IgD-negative memory B cell (primary cell): ENCODE measurements around the gene CHST15. TPM values are rescaled to one million over a fixed set of nuclear protein-coding genes. Genes with fewer than 3 reads are reported as not detected.
"Not testable (repeated sequence)": the region's sequence is repeated elsewhere in the genome, so short reads cannot be mapped to it uniquely, and the experiment has no call there.

Source experiments
- H3K27ac Mint-ChIP-seq, 3 donors: one replicate each; pipeline ENCODE4 v1.8.0; 2020 to 2022; ENCODE audit warnings: mild to moderate bottlenecking in 3 of 3, mixed read lengths in 3 of 3, moderate library complexity in 1 of 3
- H3K27me3 Mint-ChIP-seq: one replicate; pipeline ENCODE4 v1.8.0; 2021; ENCODE audit warnings: mixed read lengths
- H3K36me3 Mint-ChIP-seq: one replicate; pipeline ENCODE4 v1.8.0; 2020; ENCODE audit warnings: mild to moderate bottlenecking, mixed read lengths
- H3K4me1 Mint-ChIP-seq, 3 donors: one replicate each; pipeline ENCODE4 v1.8.0; 2020 to 2022; ENCODE audit warnings: mixed read lengths in 3 of 3, mild to moderate bottlenecking in 1 of 3
- H3K4me3 Mint-ChIP-seq, 4 donors: one replicate each; pipeline ENCODE4 v1.8.0; 2020 to 2022; ENCODE audit warnings: mild to moderate bottlenecking in 4 of 4, mixed read lengths in 4 of 4, moderate library complexity in 3 of 4
- H3K9me3 Mint-ChIP-seq, 3 donors: one replicate each; pipeline ENCODE4 v1.8.0; 2020 to 2021; ENCODE audit warnings: mixed read lengths in 3 of 3, mild to moderate bottlenecking in 1 of 3
- polyA plus RNA-seq: library from polyadenylated mRNA; unstranded; fragments of 300-500 nt; fragmentation: Illumina TruSeq; gene quantifications from one replicate; pipeline ENCODE4 v1.2.3, GENCODE V29; 2021

Gene CHST15
- polyA plus RNA-seq, 1 donor from 2014 or later, result 15.4 TPM

DNA sequence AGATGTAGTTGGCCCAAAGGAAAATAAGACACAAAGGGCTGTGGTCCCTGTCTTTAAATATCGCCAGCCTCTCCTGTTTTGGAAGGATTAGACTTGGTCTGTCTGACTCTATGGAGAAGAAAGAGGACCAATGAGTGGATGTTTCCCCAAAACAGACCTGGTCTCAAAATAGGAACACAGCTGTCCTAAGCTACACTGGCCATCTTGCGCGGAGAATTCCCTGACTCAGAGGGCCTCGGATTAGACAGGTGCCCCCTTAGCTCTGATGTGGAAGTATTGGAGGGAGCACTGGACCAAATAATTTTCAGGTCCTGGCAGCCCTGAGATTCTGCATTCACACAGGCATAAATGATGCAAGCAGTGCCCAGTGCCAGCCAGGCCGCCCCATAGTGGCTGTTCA, 56.1 kb downstream of the CHST15 start:
- Mint-ChIP-seq H3K27ac (peak overlapping the region in 1 of 3 donors; percentile 64), H3K4me3 (peak overlapping the region in 1 of 4 donors; percentile 22), H3K4me1 (peaks cover 14 to 22% (median 19%) of the 10 kb centered on the region in 3 donors), H3K36me3 (peaks cover 14% of the 10 kb centered on the region), H3K27me3 (no peaks in the 10 kb centered on the region), H3K9me3 (no peaks in the 10 kb centered on the region)

DNA sequence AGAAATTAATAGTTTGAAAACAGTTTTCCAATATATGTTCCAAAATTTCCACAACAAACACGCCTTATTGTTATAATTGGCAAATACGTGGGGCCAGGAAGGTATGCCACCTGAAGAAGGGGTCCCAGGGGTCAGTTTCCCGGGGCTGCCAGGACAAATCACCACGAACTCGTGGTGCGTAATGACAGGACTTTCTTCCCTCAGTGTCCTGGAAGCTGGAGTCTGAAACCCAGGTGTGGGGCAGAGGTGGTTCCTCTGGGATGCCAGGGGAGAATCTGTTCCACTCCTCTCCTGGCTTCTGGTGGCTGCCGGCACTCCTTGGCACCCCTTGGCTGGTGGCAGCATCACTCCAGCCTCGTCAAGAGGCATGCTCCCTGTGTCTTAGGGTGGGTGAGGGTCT, 56.7 kb downstream of the CHST15 start:
- Mint-ChIP-seq H3K27me3 (no peaks in the 10 kb centered on the region), H3K36me3 (peaks cover 14% of the 10 kb centered on the region), H3K4me3 (peak overlapping the region in 1 of 4 donors; percentile 87), H3K4me1 (peaks cover 11 to 21% (median 16%) of the 10 kb centered on the region in 3 donors), H3K9me3 (no peaks in the 10 kb centered on the region), H3K27ac (peak overlapping the region; percentile 83 to 93 (median 92))

DNA sequence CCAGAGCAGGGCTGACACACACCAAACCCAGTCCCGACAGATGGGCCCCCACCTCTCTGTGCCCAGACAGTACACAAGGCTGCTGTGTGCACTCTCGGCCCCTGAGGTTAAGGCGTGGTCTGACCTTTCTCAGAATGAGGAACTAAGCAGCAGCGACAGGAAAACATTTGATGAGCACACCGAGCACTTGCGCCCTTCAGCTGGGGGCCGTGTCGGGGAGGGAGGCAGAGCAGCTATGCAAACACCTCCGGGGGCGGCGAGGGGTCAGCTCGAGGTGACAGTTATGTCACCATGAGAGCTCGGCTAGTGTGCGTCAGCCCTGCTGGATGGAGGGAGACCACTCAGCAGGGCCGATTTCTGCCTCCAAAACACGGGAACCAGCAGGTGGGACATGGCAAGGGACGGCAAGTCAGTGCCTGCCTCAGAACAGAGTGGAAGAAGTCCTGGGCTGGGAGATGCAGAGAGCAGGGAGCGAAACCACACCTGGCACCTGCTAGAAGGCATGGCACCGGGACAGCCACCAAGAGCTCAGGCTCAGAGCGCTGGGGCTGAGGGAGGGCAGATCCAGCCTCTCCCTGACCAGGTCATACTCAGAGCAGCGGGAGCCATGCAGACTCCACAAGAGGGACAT, 57.4 kb downstream of the CHST15 start:
- Mint-ChIP-seq H3K27ac (peak overlapping the region; percentile 83 to 93 (median 92)), H3K27me3 (no peaks in the 10 kb centered on the region), H3K9me3 (no peaks in the 10 kb centered on the region), H3K36me3 (peaks cover 14% of the 10 kb centered on the region), H3K4me3 (peak overlapping the region; percentile 49 to 92 (median 81)), H3K4me1 (peaks cover 11 to 20% (median 16%) of the 10 kb centered on the region in 3 donors)

DNA sequence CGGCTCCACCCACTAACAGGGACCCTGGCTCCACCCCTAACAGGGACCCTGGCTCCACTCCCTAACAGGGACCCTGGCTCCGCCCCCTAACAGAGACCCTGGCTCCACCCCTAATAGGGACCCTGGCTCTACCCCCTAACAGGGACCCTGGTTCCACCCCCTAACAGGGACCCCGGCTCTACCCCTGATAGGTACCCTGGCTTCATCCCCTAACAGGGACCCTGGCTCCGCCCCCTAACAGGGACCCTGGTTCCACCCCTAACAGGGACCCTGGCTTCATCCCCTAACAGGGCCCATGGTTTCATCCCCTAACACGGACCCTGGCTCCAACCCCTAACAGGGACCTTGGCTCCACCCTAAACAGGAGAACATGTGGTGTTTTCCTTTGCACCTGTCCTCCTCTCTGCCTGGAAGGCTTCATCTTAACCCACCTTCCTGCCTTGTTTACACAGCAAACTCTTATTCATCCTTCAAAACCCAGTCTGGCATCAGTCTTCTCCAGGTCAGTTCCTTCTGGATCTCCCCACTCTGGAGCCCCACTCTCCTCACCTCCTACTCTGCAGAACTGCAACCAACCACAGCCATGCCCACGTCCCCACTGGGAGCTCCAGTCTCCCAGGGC, 58.0 kb downstream of the CHST15 start:
- Mint-ChIP-seq H3K4me1 (peaks cover 11 to 20% (median 16%) of the 10 kb centered on the region in 3 donors), H3K27ac (peak overlapping the region; percentile 83 to 93 (median 92)), H3K9me3 (no peaks in the 10 kb centered on the region), H3K4me3 (peak overlapping the region; percentile 49 to 92 (median 81)), H3K36me3 (peaks cover 14% of the 10 kb centered on the region), H3K27me3 (no peaks in the 10 kb centered on the region)

DNA sequence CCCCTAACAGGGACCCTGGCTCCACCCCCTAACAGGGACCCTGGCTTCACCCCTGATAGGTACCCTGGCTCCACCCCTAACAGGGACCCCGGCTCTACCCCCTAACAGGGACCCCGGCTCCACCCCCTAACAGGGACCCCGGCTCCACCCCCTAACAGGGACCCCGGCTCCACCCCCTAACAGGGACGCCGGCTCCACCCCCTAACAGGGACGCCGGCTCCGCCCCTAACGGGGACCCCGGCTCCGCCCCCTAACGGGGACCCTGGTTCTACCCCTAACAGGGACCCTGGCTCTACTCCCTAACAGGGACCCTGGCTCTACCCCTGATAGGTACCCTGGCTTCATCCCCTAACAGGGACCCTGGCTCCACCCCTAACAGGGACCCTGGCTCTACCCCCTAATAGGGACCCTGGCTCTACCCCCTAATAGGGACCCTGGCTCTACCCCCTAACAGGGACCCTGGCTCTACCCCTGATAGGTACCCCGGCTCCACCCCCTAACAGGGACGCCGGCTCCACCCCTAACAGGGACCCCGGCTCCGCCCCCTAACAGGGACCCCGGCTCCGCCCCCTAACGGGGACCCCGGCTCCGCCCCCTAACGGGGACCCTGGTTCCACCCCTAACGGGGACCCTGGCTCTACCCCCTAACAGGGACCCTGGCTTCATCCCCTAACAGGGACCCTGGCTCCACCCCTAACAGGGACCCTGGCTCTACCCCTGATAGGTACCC, 58.7 kb downstream of the CHST15 start:
- H3K9me3 Mint-ChIP-seq, H3K27ac Mint-ChIP-seq, H3K4me3 Mint-ChIP-seq, H3K27me3 Mint-ChIP-seq: not testable (repeated sequence)
- H3K36me3 Mint-ChIP-seq, result peaks cover 13% of the 10 kb centered on the region
- H3K4me1 Mint-ChIP-seq, result peaks cover 11 to 17% (median 16%) of the 10 kb centered on the region in 3 donors

DNA sequence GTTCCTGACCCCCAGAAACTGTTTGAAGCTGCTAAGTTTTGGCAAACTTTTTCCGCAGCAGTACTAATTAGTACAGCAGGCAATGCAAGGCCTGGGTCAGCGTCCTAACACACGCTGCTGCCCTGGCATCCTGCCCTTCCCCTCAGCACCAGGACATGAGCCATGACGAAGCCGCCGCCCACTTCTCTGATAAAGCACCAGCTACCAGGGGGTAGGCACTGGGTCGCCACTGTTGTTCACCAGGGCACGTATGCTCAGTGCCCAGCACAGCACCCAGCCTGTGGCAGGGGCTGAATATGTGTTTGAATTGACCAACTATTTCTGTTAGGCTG, 59.5 kb downstream of the CHST15 start:
- Mint-ChIP-seq H3K9me3 (no peaks in the 10 kb centered on the region), H3K27ac (no peak overlapping the region), H3K4me1 (peaks cover 11 to 16% (median 12%) of the 10 kb centered on the region in 3 donors)

DNA sequence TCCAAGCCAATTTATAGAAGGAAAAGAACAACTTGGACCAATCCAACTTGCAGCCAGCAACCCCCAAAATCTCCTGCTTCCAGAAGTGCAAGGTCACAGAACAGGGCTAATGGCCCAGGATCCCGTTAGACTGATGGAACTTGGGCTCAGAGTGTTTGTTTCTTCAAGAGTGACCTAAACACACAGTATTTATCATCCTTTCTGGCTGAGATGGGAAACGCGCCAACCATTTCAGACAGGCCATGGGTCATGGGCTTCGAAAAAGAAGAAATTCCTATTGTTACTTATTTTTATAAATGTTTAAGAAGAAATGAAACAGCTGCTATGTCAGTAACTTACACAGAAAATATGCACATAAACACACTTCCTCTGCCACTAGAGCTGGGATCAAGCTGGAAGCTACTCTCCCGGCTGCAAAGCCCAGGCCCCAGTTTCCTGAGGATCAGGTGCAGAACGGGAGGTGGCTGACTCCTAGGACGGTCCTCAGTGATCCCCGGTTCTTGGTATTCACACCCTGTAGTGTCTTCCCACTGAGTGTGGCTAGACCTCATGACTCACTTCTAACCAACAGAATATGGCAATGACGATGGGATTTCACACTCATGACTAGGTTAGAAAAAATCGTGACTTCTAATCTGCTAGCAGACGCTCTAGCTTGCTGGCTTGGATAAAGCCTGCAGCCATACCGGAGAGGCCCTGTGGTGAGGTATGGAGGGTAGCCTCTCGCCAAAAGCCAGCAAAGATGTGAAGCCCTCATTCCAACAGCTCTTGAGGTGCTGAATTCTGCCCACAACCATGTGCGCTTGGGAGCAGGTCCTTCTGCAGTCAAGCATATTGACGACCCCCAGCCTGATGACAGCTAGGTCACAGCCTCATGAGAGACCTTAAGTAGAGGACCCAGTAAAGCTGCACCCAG, 60.2 kb downstream of the CHST15 start:
- H3K36me3 Mint-ChIP-seq, result peaks cover 4% of the 10 kb centered on the region
- H3K27me3 Mint-ChIP-seq, result no peaks in the 10 kb centered on the region

More for the DNA sequence above, 59.5 kb downstream of the CHST15 start:
- H3K4me3 Mint-ChIP-seq, result peak overlapping the region in 1 of 4 donors; percentile 49
- peaks cover 4% of the 10 kb centered on the region for H3K36me3 Mint-ChIP-seq
- H3K27me3 Mint-ChIP-seq, result no peaks in the 10 kb centered on the region

DNA sequence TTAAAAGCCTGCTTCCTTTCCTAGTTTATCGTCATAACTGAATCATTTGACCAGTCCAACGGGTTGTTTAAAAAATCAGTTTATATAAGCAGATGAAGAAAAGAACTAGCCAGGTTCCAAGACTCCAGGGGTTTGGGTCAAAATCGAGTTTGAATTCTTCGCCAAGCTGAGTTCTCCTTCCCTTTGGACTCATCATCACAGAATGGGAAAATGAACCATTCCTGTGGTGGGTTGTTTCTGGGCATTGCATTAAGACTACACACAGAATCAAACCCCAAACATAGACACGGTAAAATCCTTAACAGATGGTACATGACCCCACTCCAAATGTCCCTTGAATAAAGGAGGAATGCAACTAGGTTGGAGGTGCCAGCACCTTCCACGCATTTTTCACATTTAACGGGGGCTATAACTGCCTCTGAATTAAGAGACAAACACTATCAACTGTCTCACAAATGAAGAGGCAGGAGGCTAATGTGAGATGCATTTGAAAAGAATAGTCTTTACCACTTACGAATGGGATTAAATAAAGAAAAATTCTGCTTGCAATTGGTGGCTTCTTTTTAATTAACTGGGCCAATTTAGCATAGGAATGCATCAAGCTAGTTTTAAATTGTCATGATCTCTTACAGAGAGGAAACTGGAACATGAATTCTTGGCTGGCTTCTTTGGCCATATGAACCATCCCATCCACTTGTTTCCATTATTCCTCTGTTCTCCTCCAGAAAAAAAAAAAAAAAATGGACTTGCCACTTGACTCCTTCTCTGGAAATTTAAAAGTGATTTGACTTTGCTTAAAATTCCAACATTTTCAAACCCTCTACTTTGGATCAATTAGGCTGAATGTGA, 61.1 kb downstream of the CHST15 start:
- Mint-ChIP-seq H3K4me3 (peak overlapping the region in 1 of 4 donors; percentile 68), H3K9me3 (no peaks in the 10 kb centered on the region), H3K27ac (no peak overlapping the region), H3K27me3 (no peaks in the 10 kb centered on the region), H3K36me3 (peaks cover 2% of the 10 kb centered on the region), H3K4me1 (peaks cover 11 to 16% (median 12%) of the 10 kb centered on the region in 3 donors)

More for the DNA sequence above, 60.2 kb downstream of the CHST15 start:
- H3K4me3 Mint-ChIP-seq, result peak overlapping the region in 1 of 4 donors; percentile 68
- H3K4me1 Mint-ChIP-seq, result peaks cover 11 to 16% (median 12%) of the 10 kb centered on the region in 3 donors
- peak overlapping the region in 1 of 3 donors; percentile 50 for H3K27ac Mint-ChIP-seq
- H3K9me3 Mint-ChIP-seq, result no peaks in the 10 kb centered on the region

DNA sequence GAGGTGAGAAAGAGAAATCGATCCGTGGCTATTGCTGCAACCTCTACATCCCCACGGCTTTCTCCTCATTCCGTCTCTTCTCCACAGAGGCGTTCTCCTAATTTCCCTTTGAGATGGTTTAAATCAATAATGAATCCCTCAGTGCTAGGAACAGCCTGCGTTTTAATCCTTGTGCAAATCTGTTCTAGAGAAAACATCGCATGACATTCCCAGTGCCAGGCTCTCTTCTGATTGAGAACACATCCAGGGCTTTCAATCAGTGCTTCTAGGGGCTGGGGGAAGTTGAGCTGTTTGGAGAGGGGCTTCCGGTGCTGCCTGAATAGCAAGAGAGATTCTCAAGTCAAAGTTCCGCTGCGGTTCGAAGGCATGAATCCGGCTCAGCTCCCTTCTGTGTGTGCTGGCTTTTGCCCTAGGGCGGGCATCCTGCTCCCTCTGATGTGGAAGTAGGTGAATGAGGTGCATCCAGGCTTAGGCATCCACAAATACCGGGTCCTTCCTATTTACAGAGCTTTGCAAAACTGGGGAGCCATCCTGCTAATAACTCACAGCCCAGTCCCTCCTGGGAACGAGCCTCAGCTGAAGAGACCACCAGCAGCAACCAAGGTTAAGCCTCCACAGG, 62.8 kb downstream of the CHST15 start:
- Mint-ChIP-seq H3K4me1 (peaks cover 1 to 7% (median 7%) of the 10 kb centered on the region in 3 donors), H3K36me3 (peaks cover 2% of the 10 kb centered on the region), H3K4me3 (no peak overlapping the region), H3K27ac (peak overlapping the region in 2 of 3 donors; percentile 48 to 59), H3K9me3 (no peaks in the 10 kb centered on the region), H3K27me3 (no peaks in the 10 kb centered on the region)

DNA sequence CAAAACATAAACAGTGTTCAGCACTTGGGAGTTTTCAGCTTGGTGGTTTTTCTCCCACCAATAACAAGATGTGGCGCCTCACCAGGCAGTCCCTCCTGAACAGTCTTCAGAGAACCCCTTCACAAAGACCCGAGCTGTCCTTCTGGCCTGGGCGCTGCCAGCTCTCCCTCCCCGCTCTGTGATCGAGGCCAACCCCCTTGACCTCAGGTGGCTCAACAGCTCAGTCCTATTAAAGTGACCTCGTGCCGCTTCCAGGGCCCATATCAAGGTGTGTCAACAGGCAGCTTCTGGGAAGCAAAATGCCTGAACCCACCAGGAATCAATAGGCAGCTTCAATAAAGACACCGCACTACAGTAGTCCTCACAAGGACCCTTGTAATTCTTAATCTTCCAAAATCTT, 63.3 kb downstream of the CHST15 start:
- Mint-ChIP-seq H3K36me3 (peaks cover 2% of the 10 kb centered on the region), H3K4me1 (peaks cover 0 to 6% (median 6%) of the 10 kb centered on the region in 3 donors), H3K27me3 (no peaks in the 10 kb centered on the region), H3K9me3 (no peaks in the 10 kb centered on the region), H3K4me3 (no peak overlapping the region), H3K27ac (peak overlapping the region in 1 of 3 donors; percentile 48)

DNA sequence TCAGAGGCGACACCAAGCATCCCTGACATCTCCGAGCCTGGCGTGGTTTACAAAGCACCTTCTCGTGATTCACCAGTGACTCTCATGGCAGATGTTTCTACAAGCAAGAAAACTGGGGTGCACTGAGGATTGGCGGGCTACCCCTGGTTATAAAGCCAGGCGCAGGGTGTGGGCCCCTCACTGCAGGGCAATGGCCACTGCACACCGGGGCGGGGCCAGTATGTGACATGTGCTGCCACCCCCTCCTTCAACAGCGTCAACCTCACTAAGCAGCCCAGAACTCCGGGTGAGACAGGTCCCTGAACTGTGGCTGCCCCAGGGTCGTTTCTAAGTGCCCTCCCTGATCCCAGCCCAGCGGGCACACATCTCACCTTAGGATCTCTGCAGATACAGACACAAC, 63.8 kb downstream of the CHST15 start:
- Mint-ChIP-seq H3K27ac (no peak overlapping the region), H3K4me3 (no peak overlapping the region)

DNA sequence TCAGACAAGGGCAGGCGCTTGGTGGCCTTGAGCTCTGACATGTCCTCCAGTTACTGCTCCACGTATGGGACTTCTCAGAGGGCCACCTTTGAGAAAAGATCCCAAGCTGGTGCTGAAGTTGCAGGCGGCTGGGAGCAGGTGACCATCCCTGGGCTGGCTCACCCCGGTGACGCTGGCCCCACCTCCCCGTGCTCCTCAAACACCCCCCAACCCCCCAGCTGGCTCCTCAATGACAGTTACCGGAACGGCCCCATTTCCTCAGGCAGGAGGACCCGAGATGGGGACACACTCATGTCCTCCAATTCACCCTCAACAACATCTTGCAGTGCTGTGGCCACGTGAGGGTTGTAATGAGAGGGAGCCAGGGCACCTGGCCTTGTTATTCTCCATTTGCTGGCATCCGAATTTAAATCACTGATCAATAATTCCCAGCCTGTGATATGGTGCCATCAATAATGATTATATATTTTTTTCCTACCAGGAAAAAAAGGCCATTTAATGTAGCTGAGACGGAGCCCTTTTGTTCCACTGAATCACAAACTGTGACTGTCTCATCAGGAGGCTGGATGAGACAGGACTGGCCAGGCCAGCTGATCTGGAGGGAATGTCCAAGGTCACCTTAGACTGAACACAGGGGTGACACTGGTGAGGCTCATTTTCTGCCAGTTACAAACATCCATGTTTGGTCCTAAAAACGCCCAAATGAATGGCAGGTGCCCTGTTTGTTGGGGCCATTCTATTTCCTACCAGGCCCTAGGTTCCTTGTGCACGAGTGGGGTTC, 64.5 kb downstream of the CHST15 start:
- Mint-ChIP-seq H3K36me3 (peaks cover 2% of the 10 kb centered on the region), H3K27me3 (no peaks in the 10 kb centered on the region), H3K4me3 (no peak overlapping the region), H3K27ac (no peak overlapping the region), H3K4me1 (peaks cover 0 to 6% (median 6%) of the 10 kb centered on the region in 3 donors), H3K9me3 (no peaks in the 10 kb centered on the region)

More for the DNA sequence above, 63.8 kb downstream of the CHST15 start:
- peaks cover 2% of the 10 kb centered on the region for H3K36me3 Mint-ChIP-seq
- H3K4me1 Mint-ChIP-seq, result peaks cover 0 to 6% (median 6%) of the 10 kb centered on the region in 3 donors
- H3K9me3 Mint-ChIP-seq, result no peaks in the 10 kb centered on the region
- no peaks in the 10 kb centered on the region for H3K27me3 Mint-ChIP-seq

DNA sequence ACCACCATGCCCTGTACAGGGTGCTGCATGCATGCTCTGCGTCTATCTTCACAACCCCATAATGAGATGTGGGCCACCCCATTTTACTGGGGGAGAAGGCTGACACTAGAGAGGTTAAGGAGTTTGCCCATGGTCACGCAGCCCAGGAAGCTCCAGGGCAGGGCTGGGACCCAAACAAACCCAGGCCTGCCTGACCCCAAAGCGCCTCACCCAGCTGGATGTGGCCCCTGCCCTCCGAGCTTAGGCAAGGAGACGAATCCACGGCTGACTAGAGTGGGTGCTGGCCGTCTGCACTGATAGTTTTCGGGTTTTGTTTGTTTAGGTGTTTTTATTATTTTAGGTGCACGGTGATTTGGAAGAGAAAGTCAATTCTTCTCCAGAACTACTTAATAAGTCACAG, 65.7 kb downstream of the CHST15 start:
- H3K4me3 Mint-ChIP-seq, result no peak overlapping the region
- H3K4me1 Mint-ChIP-seq, result peaks cover 0 to 7% (median 6%) of the 10 kb centered on the region in 3 donors
- H3K27me3 Mint-ChIP-seq, result no peaks in the 10 kb centered on the region
- H3K36me3 Mint-ChIP-seq, result no peaks in the 10 kb centered on the region
- no peak overlapping the region for H3K27ac Mint-ChIP-seq
- H3K9me3 Mint-ChIP-seq, result no peaks in the 10 kb centered on the region
